Right lobe of liver (tissue), 6 donors: ENCODE results near the gene SCAANT1. TPM values are rescaled to one million over a fixed set of nuclear protein-coding genes. Genes with fewer than 3 reads are reported as not detected.

Source experiments
- ATAC-seq, 4 donors: fragments of 200-7000 bp; cut with Tn5 transposase; one replicate each; pipeline ENCODE4 v1.9.1; 2020; ENCODE audit warnings: mild to moderate bottlenecking in 4 of 4, moderate library complexity in 4 of 4
- DNase-seq, 3 donors: peaks; one replicate each; pipeline ENCODE4 v3.0.0-alpha.2; 2020
- H3K27ac ChIP-seq, 3 donors: fragments of 200-600 bp; one replicate each; pipeline ENCODE4 v1.8.0; 2022
- H3K27me3 ChIP-seq, 2 donors: fragments of 200-600 bp; one replicate each; pipeline ENCODE4 v1.8.0; 2022
- H3K36me3 ChIP-seq, 4 donors: fragments of 200-600 bp; sonication (generic) in 1 of 4; one replicate each; pipeline versions ENCODE4 v1.5.1 to v1.8.0; 2017 to 2022; ENCODE audit warnings: control low read depth in 1 of 4
- H3K4me1 ChIP-seq, 4 donors: fragments of 200-600 bp; sonication (generic) in 1 of 4; one replicate each; pipeline versions ENCODE4 v1.5.1 to v1.8.0; 2017 to 2022; ENCODE audit warnings: control low read depth in 1 of 4
- H3K4me3 ChIP-seq, 3 donors: fragments of 200-600 bp; one replicate each; pipeline ENCODE4 v1.8.0; 2022
- H3K9me3 ChIP-seq, 4 donors: fragments of 200-600 bp; sonication (generic) in 1 of 4; one replicate each; pipeline versions ENCODE4 v1.5.1 to v1.8.0; 2017 to 2022; ENCODE audit warnings: control low read depth in 1 of 4
- POLR2A ChIP-seq: fragments of 450-650 bp; IDR thresholded peaks from one replicate; pipeline ENCODE4 v1.6.1; 2017; ENCODE audit warnings: antibody characterized with exemption, mild to moderate bottlenecking
- WGBS: methylation state at CpG from one replicate; pipeline ENCODE4 v1.1.6; 2018; ENCODE audit warnings: low coverage, low lambda C conversion rate; ENCODE audit not compliant: insufficient coverage; ENCODE audit errors: missing lambda C conversion rate; 5-methylcytosine and 5-hydroxymethylcytosine counted together
- intact Hi-C, 2 donors: fragments of 100-400 bp; cut with DNase I; formaldehyde crosslinking; loops; one replicate each; pipeline versions ENCODE4 v1.11.2 to v1.14.1; 2022
- total RNA-seq, 6 experiments: library from RNA; depleted of rRNA in 2 of 6; stranded (reverse); fragments of >200 nt in 2 of 6; fragmentation: NEBNext Ultra II Directional in 3 of 6; extraction: Animal tissue kit (Norgen Biotek cat#: 25700) in 3 of 6; gene quantifications; one replicate each; pipeline versions ENCODE4 v1.1.0 to v1.2.4, GENCODE V29; 2016 to 2023
- TF ChIP-seq, protein P1 (sequence below), 4 donors: fragments of 200-600 bp in 3 of 4; fragments of 450-650 bp in 1 of 4; IDR thresholded peaks; one replicate each; pipeline versions ENCODE4 v1.5.1 to v1.8.0; 2016 to 2022; ENCODE audit warnings: antibody characterized with exemption in 4 of 4, mild to moderate bottlenecking in 2 of 4
- donor health status: DM: no; HTN: yes; CAD: no.
- donor health status: DM: no; HTN: no; CAD: no.
- donor health status: DM: no; HTN: no; CAD: no.
- donor health status: DM: no; HTN: yes; CAD: no.
- donor health status: DM: no; HTN: yes; CAD: no.

Gene SCAANT1
- total RNA-seq, 6 experiments from 2014 or later: not detected

DNA sequence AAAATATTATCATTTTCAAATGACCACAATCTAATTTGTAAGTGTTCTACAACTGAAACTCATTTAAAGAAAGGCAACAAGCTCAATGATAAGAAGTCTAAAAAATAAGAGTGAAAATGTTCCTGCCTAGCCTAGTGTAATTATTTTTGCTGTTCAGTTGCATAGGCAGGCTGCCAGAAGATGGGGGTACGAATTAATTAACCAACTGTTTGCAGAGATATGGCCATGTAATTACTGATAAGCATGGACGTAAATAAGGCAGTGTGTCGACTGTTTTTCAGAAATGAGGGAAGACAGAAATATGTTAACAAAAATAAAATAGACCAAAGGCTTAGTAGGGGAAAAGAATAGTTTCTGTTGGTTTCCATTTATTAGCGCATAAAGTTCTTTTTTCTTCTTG lies 24.7 kb upstream of the SCAANT1 start:
- TF ChIP-seq, protein P1, sequence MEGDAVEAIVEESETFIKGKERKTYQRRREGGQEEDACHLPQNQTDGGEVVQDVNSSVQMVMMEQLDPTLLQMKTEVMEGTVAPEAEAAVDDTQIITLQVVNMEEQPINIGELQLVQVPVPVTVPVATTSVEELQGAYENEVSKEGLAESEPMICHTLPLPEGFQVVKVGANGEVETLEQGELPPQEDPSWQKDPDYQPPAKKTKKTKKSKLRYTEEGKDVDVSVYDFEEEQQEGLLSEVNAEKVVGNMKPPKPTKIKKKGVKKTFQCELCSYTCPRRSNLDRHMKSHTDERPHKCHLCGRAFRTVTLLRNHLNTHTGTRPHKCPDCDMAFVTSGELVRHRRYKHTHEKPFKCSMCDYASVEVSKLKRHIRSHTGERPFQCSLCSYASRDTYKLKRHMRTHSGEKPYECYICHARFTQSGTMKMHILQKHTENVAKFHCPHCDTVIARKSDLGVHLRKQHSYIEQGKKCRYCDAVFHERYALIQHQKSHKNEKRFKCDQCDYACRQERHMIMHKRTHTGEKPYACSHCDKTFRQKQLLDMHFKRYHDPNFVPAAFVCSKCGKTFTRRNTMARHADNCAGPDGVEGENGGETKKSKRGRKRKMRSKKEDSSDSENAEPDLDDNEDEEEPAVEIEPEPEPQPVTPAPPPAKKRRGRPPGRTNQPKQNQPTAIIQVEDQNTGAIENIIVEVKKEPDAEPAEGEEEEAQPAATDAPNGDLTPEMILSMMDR (IDR thresholded peaks at IDR 0.05): no peak
- no peak for TF ChIP-seq POLR2A
- H3K27ac ChIP-seq: peak overlapping the region in 1 of 3 donors; percentile 25
- WGBS: 53% methylated on average over 4 of the region's 4 CpGs
- no peaks in the 10 kb centered on the region for H3K9me3 ChIP-seq
- ATAC-seq (no peak), DNase-seq (no peak)
- H3K27me3 ChIP-seq: no peaks in the 10 kb centered on the region
- intact Hi-C loops: no loop called here
- H3K36me3 ChIP-seq: no peaks in the 10 kb centered on the region
- no peak overlapping the region for H3K4me3 ChIP-seq
- peaks cover 0 to 34% (median 2%) of the 10 kb centered on the region in 4 donors for H3K4me1 ChIP-seq

DNA sequence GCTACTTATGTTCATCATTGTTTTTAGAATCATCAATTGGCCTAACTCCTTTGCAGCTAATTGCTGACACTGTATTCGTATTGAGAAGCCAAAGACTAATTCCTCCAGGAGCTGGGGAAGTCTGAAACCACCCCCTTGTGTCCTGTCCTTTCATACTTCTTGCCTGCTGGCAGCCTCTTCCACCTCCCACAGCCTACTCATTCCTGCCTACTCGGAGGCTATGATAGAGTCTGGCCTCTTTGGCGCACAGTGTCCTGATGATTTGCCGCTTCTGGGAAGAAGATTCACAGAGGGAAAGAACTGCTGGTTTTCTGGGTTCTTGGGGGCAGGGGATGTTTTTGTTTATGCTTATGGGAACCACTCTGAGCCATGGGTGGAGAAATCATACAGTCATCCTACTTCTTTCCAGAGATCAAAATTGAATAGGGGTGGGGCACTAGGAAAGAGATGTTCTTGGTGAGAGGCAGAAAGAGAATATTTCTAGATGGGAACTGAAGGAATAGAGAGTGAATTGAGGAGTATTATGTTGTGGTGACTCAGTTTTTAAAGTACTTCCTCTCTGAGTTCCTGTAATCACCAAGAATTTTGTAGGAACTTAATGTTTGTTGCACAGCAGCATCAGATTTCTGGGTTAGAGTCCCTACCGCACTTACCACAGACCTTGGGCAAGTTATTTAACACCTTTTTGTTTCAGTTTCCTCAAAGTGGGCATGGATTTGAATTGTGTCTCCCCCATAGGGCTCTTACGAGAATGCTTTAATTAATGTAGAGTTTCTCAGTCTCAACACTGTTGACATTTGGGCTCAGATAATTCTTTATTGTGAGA lies 22.1 kb upstream of the SCAANT1 start:
- H3K4me3 ChIP-seq: no peak overlapping the region
- intact Hi-C loops: no loop called here
- ATAC-seq (peak in 3 of 4 donors; percentile 18 to 25 (median 19)), DNase-seq (no peak)
- 66% methylated on average over 6 of the region's 6 CpGs for WGBS
- peaks cover 0 to 42% (median 2%) of the 10 kb centered on the region in 4 donors for H3K4me1 ChIP-seq
- H3K36me3 ChIP-seq: no peaks in the 10 kb centered on the region
- no peaks in the 10 kb centered on the region for H3K9me3 ChIP-seq
- no peaks in the 10 kb centered on the region for H3K27me3 ChIP-seq
- H3K27ac ChIP-seq: no peak overlapping the region
- TF ChIP-seq, protein P1 (IDR thresholded peaks at IDR 0.05): no peak
- no peak for TF ChIP-seq POLR2A

DNA sequence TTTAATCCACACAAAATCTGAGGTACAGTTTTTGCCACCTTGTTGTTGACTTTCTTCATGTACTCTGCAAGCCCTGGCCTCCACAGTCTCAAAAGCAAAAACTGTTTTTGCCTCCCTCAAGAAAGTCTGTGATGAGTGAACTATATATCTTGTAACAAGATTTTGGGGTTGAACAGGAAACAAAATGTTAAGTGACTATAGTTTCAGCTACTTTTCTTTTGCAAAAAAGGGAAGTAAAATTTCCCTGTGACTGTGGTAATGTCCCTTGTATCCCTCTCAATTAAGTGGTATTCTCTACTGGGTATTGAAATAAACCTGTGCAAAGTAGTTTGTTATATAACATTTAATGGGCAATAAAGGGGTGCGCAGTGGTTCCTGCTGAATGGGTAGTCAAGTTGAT lies 21.3 kb upstream of the SCAANT1 start:
- intact Hi-C loops: no loop called here
- ATAC-seq (peak in 1 of 4 donors; percentile 6), DNase-seq (no peak)
- Histone ChIP-seq H3K4me3 (no peak overlapping the region), H3K9me3 (no peaks in the 10 kb centered on the region), H3K36me3 (no peaks in the 10 kb centered on the region), H3K27me3 (no peaks in the 10 kb centered on the region), H3K27ac (no peak overlapping the region), H3K4me1 (peaks cover 0 to 42% (median 2%) of the 10 kb centered on the region in 4 donors)
- TF ChIP-seq, protein P1 (IDR thresholded peaks at IDR 0.05): no peak
- no peak for TF ChIP-seq POLR2A
- WGBS: 92% methylated on average over 1 of the region's 1 CpG

DNA sequence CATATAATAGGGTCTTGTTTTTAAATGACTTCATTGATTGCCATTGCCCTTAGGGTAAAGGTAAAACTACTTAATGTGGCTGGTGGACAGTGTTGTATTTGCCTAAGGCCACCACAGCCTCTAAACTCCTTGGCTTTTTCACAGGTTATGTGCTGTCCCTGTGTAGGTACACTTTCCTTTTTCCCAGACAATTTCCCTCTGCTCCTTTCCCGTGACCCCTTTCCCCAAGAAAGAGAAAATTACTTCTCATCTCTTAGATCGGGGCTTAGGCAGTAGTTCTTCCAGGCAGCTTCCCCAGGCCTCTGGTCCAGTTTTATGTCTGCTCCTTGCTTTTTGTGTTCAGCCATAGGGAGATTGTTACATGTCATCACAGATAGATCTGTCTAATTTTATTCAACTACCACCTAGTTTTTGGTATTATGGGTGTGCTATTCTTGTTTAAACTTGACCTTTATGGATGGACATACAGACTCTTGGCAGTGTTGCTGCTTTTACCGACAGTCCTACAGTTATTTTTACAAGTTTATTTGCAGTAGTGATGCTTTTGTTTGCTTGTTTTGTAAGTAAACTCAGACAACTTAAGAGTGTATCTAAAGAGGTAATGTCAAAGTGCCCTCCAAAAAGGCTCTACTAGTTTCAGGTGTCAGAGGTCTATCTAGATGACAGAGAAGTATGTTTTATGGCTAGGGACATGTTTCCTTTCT lies 20.5 kb upstream of the SCAANT1 start:
- ATAC-seq (peak; percentile 23 to 53 (median 36)), DNase-seq (no peak)
- H3K36me3 ChIP-seq: no peaks in the 10 kb centered on the region
- TF ChIP-seq, protein P1 (IDR thresholded peaks at IDR 0.05): no peak
- TF ChIP-seq POLR2A: no peak
- no peaks in the 10 kb centered on the region for H3K27me3 ChIP-seq
- H3K4me1 ChIP-seq: peaks cover 0 to 34% (median 2%) of the 10 kb centered on the region in 4 donors
- WGBS: 56% methylated on average over 3 of the region's 3 CpGs
- intact Hi-C loops: no loop called here
- H3K9me3 ChIP-seq: no peaks in the 10 kb centered on the region
- no peak overlapping the region for H3K27ac ChIP-seq
- no peak overlapping the region for H3K4me3 ChIP-seq
